ENCODE measurements around the gene MYPN.
"Not testable (repeated sequence)": the region's sequence is repeated elsewhere in the genome, so short reads cannot be mapped to it uniquely, and the experiment has no call there.

MYPN gene, protein sequence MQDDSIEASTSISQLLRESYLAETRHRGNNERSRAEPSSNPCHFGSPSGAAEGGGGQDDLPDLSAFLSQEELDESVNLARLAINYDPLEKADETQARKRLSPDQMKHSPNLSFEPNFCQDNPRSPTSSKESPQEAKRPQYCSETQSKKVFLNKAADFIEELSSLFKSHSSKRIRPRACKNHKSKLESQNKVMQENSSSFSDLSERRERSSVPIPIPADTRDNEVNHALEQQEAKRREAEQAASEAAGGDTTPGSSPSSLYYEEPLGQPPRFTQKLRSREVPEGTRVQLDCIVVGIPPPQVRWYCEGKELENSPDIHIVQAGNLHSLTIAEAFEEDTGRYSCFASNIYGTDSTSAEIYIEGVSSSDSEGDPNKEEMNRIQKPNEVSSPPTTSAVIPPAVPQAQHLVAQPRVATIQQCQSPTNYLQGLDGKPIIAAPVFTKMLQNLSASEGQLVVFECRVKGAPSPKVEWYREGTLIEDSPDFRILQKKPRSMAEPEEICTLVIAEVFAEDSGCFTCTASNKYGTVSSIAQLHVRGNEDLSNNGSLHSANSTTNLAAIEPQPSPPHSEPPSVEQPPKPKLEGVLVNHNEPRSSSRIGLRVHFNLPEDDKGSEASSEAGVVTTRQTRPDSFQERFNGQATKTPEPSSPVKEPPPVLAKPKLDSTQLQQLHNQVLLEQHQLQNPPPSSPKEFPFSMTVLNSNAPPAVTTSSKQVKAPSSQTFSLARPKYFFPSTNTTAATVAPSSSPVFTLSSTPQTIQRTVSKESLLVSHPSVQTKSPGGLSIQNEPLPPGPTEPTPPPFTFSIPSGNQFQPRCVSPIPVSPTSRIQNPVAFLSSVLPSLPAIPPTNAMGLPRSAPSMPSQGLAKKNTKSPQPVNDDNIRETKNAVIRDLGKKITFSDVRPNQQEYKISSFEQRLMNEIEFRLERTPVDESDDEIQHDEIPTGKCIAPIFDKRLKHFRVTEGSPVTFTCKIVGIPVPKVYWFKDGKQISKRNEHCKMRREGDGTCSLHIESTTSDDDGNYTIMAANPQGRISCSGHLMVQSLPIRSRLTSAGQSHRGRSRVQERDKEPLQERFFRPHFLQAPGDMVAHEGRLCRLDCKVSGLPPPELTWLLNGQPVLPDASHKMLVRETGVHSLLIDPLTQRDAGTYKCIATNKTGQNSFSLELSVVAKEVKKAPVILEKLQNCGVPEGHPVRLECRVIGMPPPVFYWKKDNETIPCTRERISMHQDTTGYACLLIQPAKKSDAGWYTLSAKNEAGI (N-terminal part only)

GRCh38 chr10:68109331-68109730 is at the start of gene MYPN:
TSS of gene MYPN (plus strand) at chr10:68109488. CDS start at chr10:68121439, 11,951 bp downstream.
- DNase-seq, result no peak

DNA sequence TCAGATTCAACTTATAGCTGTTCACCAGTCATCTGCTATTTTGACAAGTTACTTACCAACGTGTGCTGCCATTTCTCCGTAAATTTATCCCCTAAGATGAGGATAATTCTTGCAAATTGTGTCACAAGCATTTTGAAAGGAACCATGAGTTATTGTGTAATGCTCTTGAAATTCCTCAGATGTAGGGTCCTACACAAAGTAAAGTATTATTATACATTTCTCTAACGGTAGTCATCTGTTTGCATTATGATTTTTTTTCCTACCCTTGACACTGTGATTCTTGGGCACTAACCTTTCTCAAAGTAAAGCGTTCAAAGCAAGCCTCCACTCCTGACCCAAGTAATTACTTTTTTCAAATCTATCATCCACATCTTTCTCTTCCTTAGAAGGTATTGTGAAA is 42.3 kb upstream of the MYPN start:
- DNase-seq, result no peak

GRCh38 chr10:68067508-68067907 is 41.8 kb upstream of the MYPN start:
- no peak for DNase-seq

- no peak for DNase-seq
Measured at GRCh38 chr10:68073631-68074030, 35.7 kb upstream of the MYPN start.

- peak in 1 of 2 donors; percentile 31 for DNase-seq
Measured at GRCh38 chr10:68074031-68074774, 35.1 kb upstream of the MYPN start.

DNA sequence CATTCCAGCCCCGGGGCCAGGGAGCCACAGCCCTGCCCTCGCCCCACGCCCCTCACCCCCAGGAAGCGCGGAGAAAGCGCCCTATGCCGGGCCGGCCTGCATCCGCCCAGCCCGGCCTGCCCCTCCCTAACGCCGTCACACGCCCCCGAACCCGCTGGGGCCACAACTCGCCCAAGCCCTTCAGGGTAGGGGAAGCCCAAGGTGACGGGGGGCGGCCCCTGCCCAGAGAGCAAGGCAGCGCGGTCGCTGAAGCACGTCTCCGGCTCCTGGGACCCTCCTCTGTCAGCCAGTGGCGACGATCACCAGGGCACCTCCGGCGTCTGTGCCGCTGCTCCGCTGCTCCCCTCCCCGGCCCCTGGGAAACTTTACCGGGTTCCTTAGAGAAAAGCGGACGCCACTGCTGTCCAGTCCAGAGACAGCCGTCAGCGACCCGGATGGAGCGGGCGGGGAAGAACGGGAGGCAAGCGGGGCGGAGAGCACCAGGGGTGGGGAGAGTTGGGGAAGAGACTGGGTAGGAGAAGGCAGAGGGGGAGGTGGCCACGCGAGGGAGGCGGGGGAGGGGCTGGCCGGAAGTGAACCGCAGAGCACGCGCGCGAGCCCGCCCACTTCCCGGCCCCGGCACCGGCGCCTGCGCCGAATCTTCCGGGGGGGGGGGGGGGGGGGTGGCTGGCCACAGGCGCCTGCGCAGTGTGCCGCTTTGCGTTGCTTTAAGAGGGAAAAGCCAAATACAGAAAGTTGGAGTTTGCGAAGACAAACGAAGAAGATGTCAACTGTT is 34.3 kb upstream of the MYPN start, which contains the start of gene HERC4:
TSS of gene HERC4 (minus strand) at position 509 of the 775 bp plus-strand sequence. CDS start 2,175 bp downstream, outside the sequence.
- peak; percentile 90 to 93 for DNase-seq

- no peak for DNase-seq
Measured at GRCh38 chr10:68075550-68076004, 33.7 kb upstream of the MYPN start.

DNA sequence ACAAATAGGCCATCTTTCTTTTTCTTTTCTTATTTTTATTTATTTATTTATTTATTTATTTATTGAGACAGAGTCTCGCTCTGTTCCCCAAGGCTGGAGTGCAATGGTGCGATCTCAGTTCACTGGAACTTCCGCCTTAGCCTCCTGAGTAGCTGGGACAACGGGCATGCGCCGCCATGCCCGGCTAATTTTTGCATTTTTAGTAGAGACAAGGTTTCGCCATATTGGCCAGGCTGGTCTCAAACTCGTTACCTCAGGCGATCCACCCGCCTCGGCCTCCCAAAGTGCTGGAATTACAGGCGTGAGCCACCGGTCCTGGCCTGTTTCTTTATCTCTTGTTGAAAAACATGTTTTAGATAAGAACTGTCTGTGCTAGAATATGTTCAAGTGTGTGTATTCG is 33.2 kb upstream of the MYPN start:
- DNase-seq, result not testable (repeated sequence)

DNA sequence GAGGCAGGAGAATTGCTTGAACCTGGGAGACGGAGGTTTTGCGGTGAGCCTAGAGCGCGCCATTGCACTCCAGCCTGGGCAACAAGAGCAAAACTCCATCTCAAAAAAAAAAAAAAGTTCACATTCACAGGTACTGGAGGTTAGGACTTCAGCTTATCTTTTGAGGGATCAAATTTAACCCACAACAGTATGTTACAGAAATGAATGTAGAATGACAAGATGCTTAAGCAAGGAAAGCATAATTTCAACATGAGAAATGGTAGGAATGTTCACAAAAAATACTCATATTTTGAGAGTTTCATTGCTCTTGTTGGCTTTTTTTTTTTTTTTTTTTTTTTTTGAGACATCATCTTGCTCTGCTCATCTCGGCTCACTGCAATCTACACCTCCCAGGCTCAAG is 32.3 kb upstream of the MYPN start:
- DNase-seq, result no peak

DNA sequence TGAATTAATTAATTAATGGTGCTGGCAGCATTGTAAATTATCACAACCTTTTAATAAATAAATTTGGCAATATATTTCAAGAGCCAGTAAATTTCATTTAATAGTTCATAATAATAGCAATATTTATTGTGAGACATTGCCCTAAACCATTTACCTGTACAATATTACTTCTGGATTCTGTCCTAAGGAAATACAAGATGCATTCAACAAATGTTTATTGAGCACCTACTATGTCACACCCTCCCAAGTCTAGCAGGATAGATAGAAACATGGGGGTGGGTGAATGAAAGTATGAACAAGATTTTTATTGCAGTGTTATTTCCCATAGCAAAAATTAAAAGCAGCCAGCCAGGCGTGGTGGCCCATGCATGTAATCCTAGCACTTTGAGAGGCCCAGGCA is 29.9 kb upstream of the MYPN start:
- no peak for DNase-seq

DNA sequence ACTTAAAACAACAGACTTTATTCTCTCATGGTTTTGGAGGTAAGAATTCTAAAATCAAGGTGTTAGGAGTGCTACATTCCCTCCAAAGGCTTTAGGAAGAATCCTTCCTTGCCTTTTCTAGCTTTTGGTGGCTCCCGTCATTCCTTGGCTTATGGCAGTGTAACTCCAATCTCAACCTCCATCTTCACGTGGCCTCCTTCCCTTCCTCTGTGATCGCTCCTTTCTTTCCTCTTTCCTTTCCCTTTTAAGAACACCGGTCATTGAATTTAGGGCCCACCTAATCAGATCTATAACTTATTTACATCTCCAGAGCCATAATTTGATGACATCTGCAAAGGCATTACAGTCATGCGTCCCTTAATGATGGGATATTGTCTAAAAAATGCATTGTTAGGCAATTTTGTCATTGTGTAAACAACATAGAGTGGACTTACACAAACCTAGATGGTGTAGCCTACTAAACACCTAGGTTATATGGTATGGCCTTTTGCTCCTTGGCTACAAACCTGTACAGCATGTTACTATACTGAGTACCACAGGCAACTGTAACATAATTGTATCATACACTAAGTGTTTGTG is 28.3 kb upstream of the MYPN start:
- DNase-seq, result no peak

- DNase-seq, result no peak
Measured at GRCh38 chr10:68081916-68082315, 27.4 kb upstream of the MYPN start.

DNA sequence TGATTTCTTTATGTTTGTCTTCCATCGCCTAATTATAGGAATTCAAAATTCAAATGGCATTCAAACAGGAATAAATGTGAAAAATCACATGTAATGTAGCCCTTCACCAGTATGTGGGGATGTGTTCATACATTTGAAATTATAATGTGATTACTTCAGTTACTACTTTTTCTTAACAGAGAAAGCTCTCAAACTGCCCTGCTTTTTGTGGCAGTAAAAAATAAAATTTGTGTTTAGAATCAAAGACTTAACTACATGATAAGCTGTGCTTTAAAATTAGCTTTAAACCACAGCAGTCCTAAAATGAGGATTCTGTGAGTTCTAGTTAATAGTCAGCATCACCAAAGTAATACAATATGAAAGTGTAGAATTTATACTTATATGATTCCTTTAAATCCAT is 26.4 kb upstream of the MYPN start:
- no peak for DNase-seq

GRCh38 chr10:68083953-68084352 is 25.3 kb upstream of the MYPN start:
- DNase-seq, result no peak

DNA sequence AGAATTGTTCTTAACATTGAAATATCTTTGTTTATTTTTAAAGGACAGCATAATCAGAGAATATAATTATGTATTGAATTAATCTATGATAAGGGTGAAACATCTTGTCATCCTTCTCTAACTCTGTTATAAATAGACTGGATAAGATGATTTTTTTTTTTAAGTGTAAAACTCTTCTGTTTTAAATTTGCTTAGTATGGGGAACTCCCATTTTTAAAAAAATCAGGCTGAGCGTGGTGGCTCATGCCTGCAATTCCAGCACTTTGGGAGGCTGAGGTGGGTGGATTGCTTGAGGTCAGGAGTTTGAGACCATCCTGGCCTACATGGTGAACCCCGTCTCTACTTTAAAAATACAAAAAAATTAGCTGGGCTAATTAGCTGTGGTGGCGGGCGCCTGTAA is 24.8 kb upstream of the MYPN start:
- no peak for DNase-seq

DNA sequence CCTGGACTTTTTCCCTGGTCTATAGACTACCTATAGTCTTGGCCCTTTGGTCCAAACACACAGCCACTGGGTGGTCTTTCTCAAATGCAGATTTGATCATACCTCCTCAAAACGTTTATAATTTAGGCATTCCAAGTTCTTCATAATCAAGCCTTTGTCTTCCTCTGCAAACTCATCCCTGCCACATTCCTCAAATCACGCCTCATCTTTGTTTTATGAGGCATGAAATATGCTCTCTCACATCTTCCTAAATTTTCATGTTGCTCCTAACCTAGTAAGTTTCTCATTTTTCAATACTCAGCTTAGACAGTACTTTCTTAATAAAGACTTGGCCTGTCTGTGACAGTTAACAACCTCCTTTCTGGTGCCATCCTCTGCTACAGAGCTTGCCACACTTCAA is 23.3 kb upstream of the MYPN start:
- no peak for DNase-seq

- no peak for DNase-seq
Measured at GRCh38 chr10:68086910-68087684, 22.2 kb upstream of the MYPN start.

DNA sequence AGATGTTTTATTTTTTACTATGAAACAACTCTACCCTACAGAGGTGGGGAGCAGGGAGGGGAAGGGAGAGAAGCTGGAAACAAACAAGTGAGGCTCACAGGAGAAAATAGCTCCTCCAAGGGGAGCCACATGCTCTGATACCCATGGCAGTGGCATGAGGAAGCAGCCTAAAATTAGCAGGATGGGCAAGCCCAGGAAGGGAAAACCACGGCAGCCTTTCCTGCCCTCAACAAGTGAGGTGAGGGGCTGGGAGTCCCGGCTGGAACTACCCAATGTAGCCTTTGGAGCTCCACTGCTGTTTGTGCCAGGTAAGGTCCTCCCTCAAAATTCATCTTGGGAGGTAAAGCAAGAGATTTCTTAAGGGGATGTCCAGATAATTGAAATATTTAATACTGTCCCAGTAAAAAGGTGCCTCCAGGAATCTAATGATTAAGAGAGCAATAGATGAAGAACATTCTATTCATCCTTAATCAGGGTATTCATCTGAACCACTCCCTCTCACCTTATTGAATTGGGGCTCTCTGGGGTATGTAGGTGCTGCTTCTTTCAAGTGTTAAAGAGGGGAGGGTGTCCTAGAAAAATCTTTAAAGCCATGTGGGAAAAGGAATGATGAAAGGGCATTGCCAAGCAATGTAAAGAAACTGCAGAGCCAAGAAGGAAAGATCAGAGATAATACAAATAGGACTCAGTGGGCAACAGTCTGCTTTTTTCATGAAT is 21.4 kb upstream of the MYPN start:
- DNase-seq, result no peak

DNA sequence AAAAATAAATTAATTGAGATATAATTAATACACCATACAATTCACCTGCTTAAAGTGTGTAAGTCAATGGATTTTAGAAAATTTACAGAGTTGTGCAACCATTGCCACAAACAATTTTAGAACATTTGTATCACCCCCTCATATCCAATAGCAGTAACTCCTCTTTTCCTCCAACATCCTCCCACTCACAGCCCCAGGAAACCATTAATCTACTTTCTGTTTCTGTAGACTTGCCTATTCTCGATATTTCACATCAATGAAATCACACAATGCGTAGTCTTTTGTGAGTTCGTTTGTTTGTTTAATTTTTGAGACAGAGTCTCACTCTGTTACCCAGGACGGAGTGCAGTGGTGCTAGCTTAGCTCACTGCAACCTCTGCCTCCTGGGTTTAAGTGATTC is 20.5 kb upstream of the MYPN start:
- no peak for DNase-seq

All from CD4-positive, alpha-beta T cell treated with Interferon alpha-2 for 1 hour (primary cell).